ENCODE results near the gene TRHDE.

- TF ChIP-seq POLR2AphosphoS5 (IDR thresholded peaks at IDR 0.05; ENCODE audit: low read depth, low read length) (no peak), POLR2A (IDR thresholded peaks at IDR 0.05; ENCODE audit: low read depth, low read length) (no peak), TAF1 (IDR thresholded peaks at IDR 0.05; ENCODE audit: low read depth, low read length) (no peak), SPI1 (IDR thresholded peaks at IDR 0.05; ENCODE audit: low read depth, low read length) (no peak), PAX5 (IDR thresholded peaks at IDR 0.05; ENCODE audit: insufficient read depth, low read length, severe bottlenecking) (no peak)
Measured at GRCh38 chr12:72578327-72578726, 306.2 kb downstream of the TRHDE start.
